ES-I3 (cell line): ENCODE data around the gene CT45A8.
"Not testable (repeated sequence)": the region's sequence is repeated elsewhere in the genome, so short reads cannot be mapped to it uniquely, and the experiment has no call there.

Experiments
- H3K36me3 ChIP-seq: 2 replicates; pipeline ENCODE4 v1.6.1; 2013; ENCODE audit warnings: mild to moderate bottlenecking, low read length, control low read depth, moderate library complexity; ENCODE audit not compliant: insufficient read depth
- H3K4me1 ChIP-seq: 2 replicates; pipeline ENCODE4 v1.6.1; 2013; ENCODE audit warnings: mild to moderate bottlenecking, control low read depth, low read length; ENCODE audit not compliant: insufficient read depth
- H3K9ac ChIP-seq: 2 replicates; pipeline ENCODE4 v1.6.1; 2013; ENCODE audit warnings: low read depth, mild to moderate bottlenecking, low read length, moderate library complexity
- H3K9me3 ChIP-seq: 2 replicates; pipeline ENCODE4 v1.6.1; 2013; ENCODE audit warnings: mild to moderate bottlenecking, low read length, moderate library complexity; ENCODE audit not compliant: control insufficient read depth, insufficient read depth

CT45A8 gene, protein sequence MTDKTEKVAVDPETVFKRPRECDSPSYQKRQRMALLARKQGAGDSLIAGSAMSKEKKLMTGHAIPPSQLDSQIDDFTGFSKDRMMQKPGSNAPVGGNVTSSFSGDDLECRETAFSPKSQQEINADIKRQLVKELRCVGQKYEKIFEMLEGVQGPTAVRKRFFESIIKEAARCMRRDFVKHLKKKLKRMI

GRCh38 chrX:135854438-135854837, at the start of gene CT45A8:
Gene CT45A8, minus strand, starts transcription at chrX:135854538. Its CDS starts 3,755 bp downstream, at chrX:135850783.
- H3K36me3 ChIP-seq, H3K4me1 ChIP-seq, H3K9me3 ChIP-seq, H3K9ac ChIP-seq: not testable (repeated sequence)

DNA sequence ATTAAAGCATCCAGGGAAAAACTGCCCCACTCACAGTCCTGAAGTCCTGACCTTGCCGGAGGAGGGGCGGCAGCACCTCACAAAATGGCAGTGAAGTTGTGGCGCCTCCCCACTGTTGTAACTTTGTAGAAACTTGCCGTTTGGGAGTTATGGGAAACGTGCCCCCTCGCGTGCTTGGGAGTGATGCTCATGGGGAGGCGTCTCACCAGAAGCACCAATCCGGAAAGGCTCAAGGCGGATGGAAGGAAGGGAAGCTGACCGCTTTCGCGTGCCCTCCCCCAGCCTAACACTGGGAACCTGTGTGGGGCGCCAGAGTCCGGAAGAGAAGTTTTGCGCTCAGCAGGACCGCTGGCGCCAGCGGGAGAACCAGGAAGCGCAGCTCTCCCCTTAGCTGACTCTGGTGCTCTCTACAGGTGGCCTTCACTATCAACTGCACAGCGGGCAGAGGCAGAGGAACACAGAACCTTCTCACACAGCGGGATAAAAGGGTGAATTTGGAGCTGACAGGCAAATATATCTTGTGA, 39.0 kb upstream of the CT45A8 start, which contains the start of the genes CT45A10 and SAGE1:
Gene CT45A10, minus strand, starts transcription at position 151 of the 524 bp plus-strand sequence. CDS start 8,100 bp downstream, outside the sequence.
Gene SAGE1, plus strand, starts transcription at position 423 of the 524 bp plus-strand sequence. CDS start 2,527 bp downstream, outside the sequence.
- Histone ChIP-seq H3K4me1 (no peaks in the 10 kb centered on the region), H3K9ac (no peak within 1 kb of the TSS), H3K9me3 (peaks cover 6% of the 10 kb centered on the region; the same call in 1 of the 2 replicates), H3K36me3 (no peaks in the 10 kb centered on the region)

GRCh38 chrX:135892781-135893180, 38.4 kb upstream of the CT45A8 start:
- no peaks in the 10 kb centered on the region for H3K36me3 ChIP-seq
- no peaks in the 10 kb centered on the region for H3K4me1 ChIP-seq
- H3K9ac ChIP-seq: no peak overlapping the region
- H3K9me3 ChIP-seq: peaks cover 6% of the 10 kb centered on the region; the same call in 1 of the 2 replicates

GRCh38 chrX:135890087-135890585, 35.8 kb upstream of the CT45A8 start:
- H3K4me1 ChIP-seq: no peaks in the 10 kb centered on the region
- no peak overlapping the region for H3K9ac ChIP-seq
- peaks cover 6% of the 10 kb centered on the region; the same call in 1 of the 2 replicates for H3K9me3 ChIP-seq
- no peaks in the 10 kb centered on the region for H3K36me3 ChIP-seq

- not testable (repeated sequence) for H3K9ac ChIP-seq, H3K4me1 ChIP-seq, H3K9me3 ChIP-seq, H3K36me3 ChIP-seq
These were observed 34.6 kb upstream of the CT45A8 start for GRCh38 chrX:135888976-135889375.

DNA sequence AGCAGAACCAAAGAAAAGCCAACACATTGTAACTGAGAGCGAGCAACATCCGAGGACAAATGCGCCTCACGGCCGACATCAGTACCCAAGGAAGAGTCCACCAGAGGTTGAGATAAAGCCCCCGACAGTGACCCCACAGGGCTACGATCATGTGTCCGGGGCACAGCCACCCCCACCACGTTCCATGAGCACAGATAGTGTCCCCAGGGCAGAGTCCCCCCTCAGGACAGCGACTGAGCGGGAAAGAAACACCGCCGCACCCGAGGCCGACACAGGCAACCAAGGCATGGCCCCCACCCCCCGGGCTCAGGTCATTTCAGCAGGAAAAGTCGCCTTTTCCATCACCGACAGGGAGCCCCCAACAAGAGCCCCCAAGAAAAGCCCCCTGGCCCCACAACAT, 33.9 kb upstream of the CT45A8 start:
- not testable (repeated sequence) for H3K9me3 ChIP-seq, H3K36me3 ChIP-seq, H3K9ac ChIP-seq, H3K4me1 ChIP-seq

GRCh38 chrX:135882741-135883140, 28.4 kb upstream of the CT45A8 start:
- not testable (repeated sequence) for H3K4me1 ChIP-seq, H3K9me3 ChIP-seq, H3K9ac ChIP-seq, H3K36me3 ChIP-seq

DNA sequence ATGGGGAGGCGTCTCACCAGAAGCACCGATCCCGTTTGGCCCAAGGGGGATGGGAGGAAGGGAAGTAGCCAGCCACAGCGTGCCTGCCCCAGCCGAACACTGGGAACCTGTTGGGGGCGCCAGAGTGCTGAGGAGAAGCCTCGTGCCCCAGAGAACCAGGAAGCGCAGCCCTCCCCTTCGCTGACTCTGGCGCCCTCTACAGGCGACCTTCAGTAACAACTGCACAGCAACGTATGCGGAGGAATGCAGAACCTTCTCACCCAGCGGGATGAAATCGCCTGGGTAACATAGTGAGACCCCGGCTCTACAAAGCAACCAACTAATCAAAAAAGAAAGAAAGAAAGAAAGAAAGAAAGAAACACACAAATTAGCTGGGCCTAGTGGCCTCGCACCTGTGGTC, 17.4 kb upstream of the CT45A8 start, which contains the start of gene CT45A9:
Gene CT45A9, minus strand, starts transcription at position 101 of the 400 bp plus-strand sequence. CDS start 3,751 bp downstream, outside the sequence.
- not testable (repeated sequence) for H3K9ac ChIP-seq, H3K4me1 ChIP-seq, H3K9me3 ChIP-seq, H3K36me3 ChIP-seq

- not testable (repeated sequence) for H3K36me3 ChIP-seq, H3K4me1 ChIP-seq, H3K9me3 ChIP-seq, H3K9ac ChIP-seq
These were observed 17.2 kb downstream of the CT45A8 start, which contains the start of gene CT45A7 for GRCh38 chrX:135837180-135837579. Gene CT45A7, minus strand, starts transcription at chrX:135837280. Its CDS starts 3,747 bp downstream, at chrX:135833533.

DNA sequence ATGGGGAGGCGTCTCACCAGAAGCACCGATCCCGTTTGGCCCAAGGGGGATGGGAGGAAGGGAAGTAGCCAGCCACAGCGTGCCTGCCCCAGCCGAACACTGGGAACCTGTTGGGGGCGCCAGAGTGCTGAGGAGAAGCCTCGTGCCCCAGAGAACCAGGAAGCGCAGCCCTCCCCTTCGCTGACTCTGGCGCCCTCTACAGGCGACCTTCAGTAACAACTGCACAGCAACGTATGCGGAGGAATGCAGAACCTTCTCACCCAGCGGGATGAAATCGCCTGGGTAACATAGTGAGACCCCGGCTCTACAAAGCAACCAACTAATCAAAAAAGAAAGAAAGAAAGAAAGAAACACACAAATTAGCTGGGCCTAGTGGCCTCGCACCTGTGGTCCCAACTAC, 34.4 kb downstream of the CT45A8 start, which contains the start of gene CT45A2:
Gene CT45A2, minus strand, starts transcription at position 101 of the 400 bp plus-strand sequence. CDS start 3,747 bp downstream, outside the sequence.
- H3K9ac ChIP-seq, H3K4me1 ChIP-seq, H3K36me3 ChIP-seq, H3K9me3 ChIP-seq: not testable (repeated sequence)

- H3K9me3 ChIP-seq, H3K9ac ChIP-seq, H3K36me3 ChIP-seq, H3K4me1 ChIP-seq: not testable (repeated sequence)
These were observed 51.7 kb downstream of the CT45A8 start, which contains the start of gene CT45A6 for GRCh38 chrX:135802687-135803086. Gene CT45A6, minus strand, starts transcription at chrX:135802787. Its CDS starts 3,794 bp downstream, at chrX:135798993.
